HL-60 (cell line): ENCODE results near the gene ST6GALNAC6.

ENCODE experiments used
- CTCF ChIP-seq: IDR thresholded peaks from one replicate; pipeline ENCODE4 v1.5.1; 2011; ENCODE audit warnings: low read length, control low read depth, inconsistent platforms; ENCODE audit not compliant: insufficient read depth
- GABPA ChIP-seq: IDR thresholded peaks from 2 replicates; pipeline ENCODE4 v1.6.1; 2012; ENCODE audit warnings: low read depth
- POLR2AphosphoS5 ChIP-seq: IDR thresholded peaks from 2 replicates; pipeline ENCODE4 v1.6.1; 2012; ENCODE audit warnings: low read depth
- SPI1 ChIP-seq: IDR thresholded peaks from 2 replicates; pipeline ENCODE4 v1.6.1; 2012; ENCODE audit warnings: low read depth, mild to moderate bottlenecking, borderline replicate concordance

- TF ChIP-seq CTCF (no peak), POLR2AphosphoS5 (no peak), GABPA (no peak), SPI1 (no peak)
Observed at GRCh38 chr9:127940593-127940992, 41.2 kb upstream of the ST6GALNAC6 start.
